Activated CD8-positive, alpha-beta memory T cell treated with anti-CD3 and anti-CD28 coated beads for 1 hour (primary cell): ENCODE data around the gene TBP.

Experiments used
- DNase-seq, 2 donors: peaks; one replicate each; pipeline ENCODE4 v3.0.0-alpha.2; 2020; ENCODE audit warnings: low read depth in 1 of 2; ENCODE audit errors: extremely low read depth in 1 of 2

TBP gene

GRCh38 chr6:170533792-170534191, 20.4 kb upstream of the TBP start:
- DNase-seq = no peak

- DNase-seq = no peak
Observed at GRCh38 chr6:170535004-170535403, 19.2 kb upstream of the TBP start.

DNA sequence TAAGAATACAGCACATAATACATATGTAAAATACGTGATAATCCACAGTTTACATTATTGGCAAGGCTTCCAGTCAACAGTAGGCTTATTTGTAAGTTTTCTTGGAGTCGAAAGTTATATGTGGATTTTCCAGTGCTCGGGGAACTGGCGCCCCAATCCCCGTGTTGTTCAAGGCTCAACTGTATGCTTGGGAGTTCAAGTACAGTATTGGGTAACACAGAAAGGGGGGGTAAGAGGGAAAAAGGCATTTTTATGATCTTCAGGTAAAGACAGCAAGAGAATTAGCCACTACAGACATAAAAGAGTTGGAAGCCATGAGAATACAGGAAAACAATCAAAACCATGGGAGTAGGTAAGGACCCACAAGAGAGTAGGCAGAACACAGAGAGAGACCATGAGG, 17.5 kb upstream of the TBP start:
- DNase-seq = no peak

DNA sequence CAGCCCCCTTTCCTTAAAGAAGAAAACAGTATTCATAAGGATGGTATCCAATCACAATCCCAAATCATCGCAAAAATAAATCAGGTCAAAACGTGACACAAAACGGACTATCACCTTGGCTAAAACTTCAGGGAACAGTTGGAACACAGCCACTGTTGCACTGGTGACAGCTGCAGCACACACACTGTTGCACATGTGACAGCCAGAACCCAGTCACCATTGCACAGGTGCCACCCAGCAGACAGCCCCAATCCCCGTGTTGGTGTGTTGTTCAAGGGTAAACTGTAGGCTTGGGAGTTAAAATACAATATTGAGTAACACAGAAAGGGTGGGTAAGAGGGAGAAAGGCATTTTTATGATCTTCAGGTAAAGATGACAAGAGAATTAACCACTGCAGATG, 16.8 kb upstream of the TBP start:
- no peak for DNase-seq

- no peak for DNase-seq
Observed at GRCh38 chr6:170542031-170542719, 12.0 kb upstream of the TBP start.

DNA sequence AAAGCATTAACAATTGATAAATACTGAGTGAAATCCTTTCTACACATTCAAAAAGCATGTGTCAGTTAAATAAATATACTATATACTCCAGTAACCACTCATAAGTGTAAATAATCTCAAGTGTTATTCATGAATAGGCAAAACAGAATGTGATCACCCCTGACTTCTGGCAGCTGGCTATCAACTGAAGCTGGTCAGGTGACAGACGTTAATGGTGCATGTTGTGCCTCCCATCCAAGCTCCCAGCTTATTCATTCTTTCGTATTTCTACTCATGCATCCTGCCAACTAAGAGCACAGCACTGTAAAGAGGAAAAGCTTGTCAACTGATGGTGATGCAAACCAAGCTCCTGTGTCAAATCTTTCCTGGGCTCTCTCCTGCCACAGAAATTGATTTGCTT, 8.8 kb upstream of the TBP start:
- DNase-seq = no peak

GRCh38 chr6:170552765-170553533, 1.2 kb upstream of the TBP start, which contains the start of gene PSMB1:
Gene PSMB1 (minus strand): TSS chr6:170553307. CDS start chr6:170553242, 65 bp downstream.
- peak; percentile 32 to 71 for DNase-seq

DNA sequence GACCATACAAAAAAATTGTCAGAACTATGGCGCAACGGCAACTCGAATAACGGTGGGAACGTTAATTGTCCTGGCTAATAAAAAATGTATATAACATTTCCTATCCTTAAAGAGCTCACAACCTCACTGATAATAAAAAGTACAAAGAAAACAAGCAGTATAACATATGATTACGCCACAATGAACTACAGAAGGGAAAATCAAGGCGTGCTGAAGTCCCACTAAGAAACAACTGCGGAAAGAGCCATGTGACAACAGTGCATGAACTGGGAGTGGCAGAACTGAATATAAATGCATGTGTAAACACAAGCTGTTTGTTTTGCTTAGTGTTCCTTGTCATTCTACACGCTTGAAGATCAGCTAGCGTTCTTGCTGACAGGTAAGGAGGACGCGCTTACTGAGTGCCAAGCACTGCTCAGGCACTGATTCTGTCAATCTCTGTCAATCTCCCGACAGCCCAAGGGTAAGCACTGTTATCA, 596 bp upstream of the TBP start:
- DNase-seq = no peak

DNA sequence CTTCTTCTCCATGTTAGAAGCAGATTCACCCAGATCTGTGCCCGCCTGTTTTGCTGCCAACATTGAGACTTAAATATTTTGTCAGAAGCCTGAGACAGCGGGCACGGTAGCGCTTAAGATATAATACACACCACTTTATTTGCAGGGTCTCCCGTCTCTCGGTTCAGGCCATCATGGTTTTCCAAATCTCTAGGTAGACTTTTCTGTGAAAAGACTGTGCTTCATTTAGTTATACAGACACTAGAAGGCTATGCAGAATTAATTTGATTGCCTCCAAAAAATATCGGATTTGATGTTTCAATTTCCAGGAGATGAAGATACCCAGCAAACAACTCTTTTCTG, 598 bp downstream of the TBP start:
- no peak for DNase-seq

- no peak for DNase-seq
Observed at GRCh38 chr6:170555305-170555704, 1.1 kb downstream of the TBP start.

DNA sequence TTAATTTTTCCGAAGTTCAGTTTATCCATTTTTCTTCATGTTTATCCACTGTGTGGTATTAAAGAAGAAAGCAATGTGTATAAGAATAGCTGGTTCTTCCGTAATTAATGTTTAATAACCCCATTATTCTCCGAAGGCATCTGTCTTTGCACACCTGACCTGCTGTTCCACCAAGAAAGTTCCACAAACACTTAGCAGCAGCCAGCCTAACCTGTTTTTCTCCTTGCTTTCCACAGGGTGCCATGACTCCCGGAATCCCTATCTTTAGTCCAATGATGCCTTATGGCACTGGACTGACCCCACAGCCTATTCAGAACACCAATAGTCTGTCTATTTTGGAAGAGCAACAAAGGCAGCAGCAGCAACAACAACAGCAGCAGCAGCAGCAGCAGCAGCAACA, 7.4 kb downstream of the TBP start:
- no peak for DNase-seq

GRCh38 chr6:170564936-170565530, 10.9 kb downstream of the TBP start:
- DNase-seq = no peak

- DNase-seq = no peak
Observed at GRCh38 chr6:170572704-170573466, 18.7 kb downstream of the TBP start.

- no peak for DNase-seq
Observed at GRCh38 chr6:170575250-170575649, 21.1 kb downstream of the TBP start.

DNA sequence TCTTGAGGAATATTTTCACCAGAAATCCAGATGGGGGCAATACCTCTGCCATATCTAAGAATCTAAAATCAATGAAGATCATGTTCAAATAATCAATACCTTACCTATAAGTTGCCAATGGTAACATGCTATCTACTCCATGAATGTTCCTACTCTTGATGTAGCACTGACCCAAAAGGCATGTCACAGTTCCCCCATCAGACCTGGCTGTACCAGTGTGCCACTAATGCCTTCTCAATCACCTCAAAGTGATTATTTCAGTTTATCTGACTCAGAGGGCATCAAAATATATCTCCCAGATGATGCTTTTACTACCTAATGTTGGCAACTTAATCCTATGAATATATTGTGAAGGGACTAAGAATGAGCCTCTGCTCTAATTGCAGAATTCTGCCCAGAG, 24.7 kb downstream of the TBP start:
- DNase-seq = no peak

- no peak for DNase-seq
Observed at GRCh38 chr6:170583756-170584180, 29.6 kb downstream of the TBP start.

- peak; percentile 77 to 81 for DNase-seq
Observed at GRCh38 chr6:170584181-170584953, 30.2 kb downstream of the TBP start, which contains the start of gene PDCD2. Gene PDCD2 (minus strand): TSS chr6:170584637. CDS start chr6:170584581, 56 bp downstream.

GRCh38 chr6:170584954-170585498, 30.9 kb downstream of the TBP start:
- no peak for DNase-seq

- no peak for DNase-seq
Observed at GRCh38 chr6:170590725-170591124, 36.6 kb downstream of the TBP start.

- no peak for DNase-seq
Observed at GRCh38 chr6:170596426-170596825, 42.3 kb downstream of the TBP start.
